ENCODE results near the gene RABGGTA. TPM values are rescaled to one million over a fixed set of nuclear protein-coding genes. Genes with fewer than 3 reads are reported as not detected.

RABGGTA gene
- total RNA-seq, 1 donor = 21.2 TPM

- no peak for DNase-seq (ENCODE audit: low read depth)
- no peak overlapping the region for H3K4me3 ChIP-seq (ENCODE audit: low read depth, low read length)
- TF ChIP-seq CTCF (IDR thresholded peaks at IDR 0.05; ENCODE audit: insufficient read depth, low read length) = no peak
Observed at GRCh38 chr14:24278424-24278823, 7.0 kb upstream of the RABGGTA start.

GRCh38 chr14:24277606-24278321 lies 6.4 kb upstream of the RABGGTA start:
- H3K4me3 ChIP-seq (ENCODE audit: low read depth, low read length) = no peak overlapping the region
- DNase-seq (ENCODE audit: low read depth) = no peak
- no peak for TF ChIP-seq CTCF (IDR thresholded peaks at IDR 0.05; ENCODE audit: insufficient read depth, low read length)

GRCh38 chr14:24277071-24277470 lies 5.7 kb upstream of the RABGGTA start:
- DNase-seq (ENCODE audit: low read depth) = no peak
- TF ChIP-seq CTCF (IDR thresholded peaks at IDR 0.05; ENCODE audit: insufficient read depth, low read length) = no peak
- no peak overlapping the region for H3K4me3 ChIP-seq (ENCODE audit: low read depth, low read length)

GRCh38 chr14:24274101-24274543 lies 2.7 kb upstream of the RABGGTA start:
- no peak for TF ChIP-seq CTCF (IDR thresholded peaks at IDR 0.05; ENCODE audit: insufficient read depth, low read length)
- no peak overlapping the region for H3K4me3 ChIP-seq (ENCODE audit: low read depth, low read length)
- no peak for DNase-seq (ENCODE audit: low read depth)

GRCh38 chr14:24273422-24273998 lies 2.1 kb upstream of the RABGGTA start:
- no peak for DNase-seq (ENCODE audit: low read depth)
- H3K4me3 ChIP-seq (ENCODE audit: low read depth, low read length) = no peak overlapping the region
- TF ChIP-seq CTCF (IDR thresholded peaks at IDR 0.05; ENCODE audit: insufficient read depth, low read length) = no peak

GRCh38 chr14:24272467-24272866 lies 1.1 kb upstream of the RABGGTA start:
- TF ChIP-seq CTCF (IDR thresholded peaks at IDR 0.05; ENCODE audit: insufficient read depth, low read length) = no peak
- DNase-seq (ENCODE audit: low read depth) = no peak
- H3K4me3 ChIP-seq (ENCODE audit: low read depth, low read length) = no peak overlapping the region
